Mesenchymal stem cell (in vitro differentiated cells and primary cell): ENCODE measurements around the gene TP73.

Experiments used
- DNase-seq: peaks from one replicate; pipeline ENCODE4 v3.0.0-alpha.2; 2013
- H2AFZ ChIP-seq: one replicate; pipeline ENCODE4 v1.6.1; 2013; ENCODE audit warnings: low read depth, mild to moderate bottlenecking, control low read depth, inconsistent platforms, low read length, moderate library complexity
- H2AK5ac ChIP-seq: 2 replicates; pipeline ENCODE4 v1.6.1; 2013; ENCODE audit warnings: low read length, moderate library complexity, mild to moderate bottlenecking, inconsistent platforms; ENCODE audit not compliant: severe bottlenecking
- H2BK120ac ChIP-seq: one replicate; pipeline ENCODE4 v1.6.1; 2013; ENCODE audit warnings: low read depth, mild to moderate bottlenecking, inconsistent platforms, low read length, moderate library complexity
- H2BK12ac ChIP-seq, 2 experiments: one replicate each; pipeline ENCODE4 v1.6.1; 2013; ENCODE audit warnings: inconsistent platforms in 2 of 2, low read length in 2 of 2, mild to moderate bottlenecking in 2 of 2, moderate library complexity in 2 of 2, control low read depth in 1 of 2
- H2BK15ac ChIP-seq: one replicate; pipeline ENCODE4 v1.6.1; 2013; ENCODE audit warnings: mild to moderate bottlenecking, low read depth, inconsistent platforms; ENCODE audit not compliant: poor library complexity, severe bottlenecking
- H2BK5ac ChIP-seq: 2 replicates; pipeline ENCODE4 v1.6.1; 2013; ENCODE audit warnings: low read depth, mild to moderate bottlenecking, low read length, control low read depth, inconsistent platforms; ENCODE audit not compliant: poor library complexity, severe bottlenecking
- H3K14ac ChIP-seq, 2 experiments: one replicate each; pipeline ENCODE4 v1.6.1; 2013; ENCODE audit warnings: inconsistent platforms in 2 of 2, low read length in 2 of 2, control low read depth in 1 of 2, mild to moderate bottlenecking in 1 of 2, moderate library complexity in 1 of 2
- H3K18ac ChIP-seq, 2 experiments: one replicate each; pipeline ENCODE4 v1.6.1; 2013; ENCODE audit warnings: inconsistent platforms in 2 of 2, low read length in 2 of 2, control low read depth in 1 of 2, low read depth in 1 of 2, mild to moderate bottlenecking in 1 of 2
- H3K23ac ChIP-seq, 2 experiments: one replicate each; pipeline ENCODE4 v1.6.1; 2013; ENCODE audit warnings: inconsistent platforms in 2 of 2, low read length in 2 of 2, mild to moderate bottlenecking in 2 of 2, moderate library complexity in 2 of 2, control low read depth in 1 of 2
- H3K27ac ChIP-seq: 2 replicates; pipeline ENCODE4 v1.5.1; 2013; ENCODE audit warnings: mild to moderate bottlenecking, moderate library complexity, low read length, control low read depth, inconsistent platforms; ENCODE audit not compliant: poor library complexity, severe bottlenecking
- H3K27me3 ChIP-seq, 2 experiments: 2 replicates each; pipeline versions ENCODE4 v1.6.1 to v1.7.0; 2013; ENCODE audit warnings: low read length in 2 of 2, mild to moderate bottlenecking in 2 of 2, moderate library complexity in 2 of 2, control low read depth in 1 of 2, inconsistent platforms in 1 of 2; ENCODE audit not compliant: control insufficient read depth in 1 of 2, insufficient read depth in 1 of 2
- H3K36me3 ChIP-seq, 2 experiments: 2 replicates each; pipeline versions ENCODE4 v1.6.1 to v1.7.0; 2013; ENCODE audit warnings: low read length in 2 of 2, control low read depth in 1 of 2, inconsistent platforms in 1 of 2, low read depth in 1 of 2, mild to moderate bottlenecking in 1 of 2; ENCODE audit not compliant: insufficient read depth in 2 of 2, control insufficient read depth in 1 of 2
- H3K4ac ChIP-seq, 2 experiments: one replicate each; pipeline ENCODE4 v1.6.1; 2013; ENCODE audit warnings: inconsistent platforms in 2 of 2, low read length in 2 of 2, mild to moderate bottlenecking in 2 of 2, moderate library complexity in 2 of 2, control low read depth in 1 of 2, low read depth in 1 of 2
- H3K4me1 ChIP-seq: 2 replicates; pipeline ENCODE4 v1.6.1; 2013; ENCODE audit warnings: low read depth, low read length, control low read depth; ENCODE audit not compliant: control insufficient read depth, insufficient read depth
- H3K4me2 ChIP-seq: 2 replicates; pipeline ENCODE4 v1.6.1; 2013; ENCODE audit warnings: low read length, mild to moderate bottlenecking, inconsistent platforms; ENCODE audit not compliant: poor library complexity, severe bottlenecking
- H3K4me3 ChIP-seq, 2 experiments: 2 replicates each; pipeline versions ENCODE4 v1.5.1 to v1.7.0; 2013; ENCODE audit warnings: low read length in 2 of 2, mild to moderate bottlenecking in 2 of 2, control low read depth in 1 of 2, low read depth in 1 of 2; ENCODE audit not compliant: insufficient read depth in 1 of 2
- H3K79me1 ChIP-seq: replicated peaks from 2 replicates; pipeline ENCODE4 v1.6.1; 2013; ENCODE audit warnings: mild to moderate bottlenecking, control low read depth, low read length, inconsistent platforms; ENCODE audit not compliant: poor library complexity, severe bottlenecking
- H3K9ac ChIP-seq: 2 replicates; pipeline ENCODE4 v1.7.0; 2013; ENCODE audit warnings: mild to moderate bottlenecking, low read length, moderate library complexity
- H3K9me3 ChIP-seq: 2 replicates; pipeline ENCODE4 v1.7.0; 2013; ENCODE audit warnings: mild to moderate bottlenecking, low read length; ENCODE audit not compliant: control insufficient read depth
- H4K8ac ChIP-seq: one replicate; pipeline ENCODE4 v1.6.1; 2013; ENCODE audit warnings: inconsistent platforms, mild to moderate bottlenecking, low read length, moderate library complexity
- H4K91ac ChIP-seq: one replicate; pipeline ENCODE4 v1.6.1; 2013; ENCODE audit warnings: mild to moderate bottlenecking, low read length, inconsistent platforms
- WGBS: methylation state at CpG from one replicate; pipeline ENCODE4 v1.1.7; 2013; ENCODE audit warnings: mixed read lengths; 5-methylcytosine and 5-hydroxymethylcytosine counted together

The TP73 gene

GRCh38 chr1:3670823-3671265 lies 18.5 kb downstream of the TP73 start:
- H3K23ac ChIP-seq, result no peak overlapping the region
- H4K91ac ChIP-seq, result no peak overlapping the region
- H3K4me3 ChIP-seq, result no peak overlapping the region
- peaks cover 39% of the 10 kb centered on the region for H3K4me1 ChIP-seq
- H3K9me3 ChIP-seq, result no peaks in the 10 kb centered on the region
- H3K9ac ChIP-seq, result no peak overlapping the region
- no peak overlapping the region for H2BK12ac ChIP-seq
- H2AFZ ChIP-seq, result no peak overlapping the region
- no peak overlapping the region for H3K27ac ChIP-seq
- H3K79me1 ChIP-seq, result no peaks in the 10 kb centered on the region
- no peak overlapping the region for H3K18ac ChIP-seq
- peaks cover 37 to 70% of the 10 kb centered on the region in 2 experiments for H3K27me3 ChIP-seq
- no peak overlapping the region for H3K4ac ChIP-seq
- no peak overlapping the region for H2BK120ac ChIP-seq
- DNase-seq, result no peak
- H3K36me3 ChIP-seq, result no peaks in the 10 kb centered on the region
- no peak overlapping the region for H4K8ac ChIP-seq
- H2BK5ac ChIP-seq, result no peak overlapping the region
- H2BK15ac ChIP-seq, result no peak overlapping the region
- H2AK5ac ChIP-seq, result no peak overlapping the region
- WGBS, result 88% methylated on average over 15 of the region's 15 CpGs
- H3K4me2 ChIP-seq, result no peak overlapping the region
- no peak overlapping the region for H3K14ac ChIP-seq

DNA sequence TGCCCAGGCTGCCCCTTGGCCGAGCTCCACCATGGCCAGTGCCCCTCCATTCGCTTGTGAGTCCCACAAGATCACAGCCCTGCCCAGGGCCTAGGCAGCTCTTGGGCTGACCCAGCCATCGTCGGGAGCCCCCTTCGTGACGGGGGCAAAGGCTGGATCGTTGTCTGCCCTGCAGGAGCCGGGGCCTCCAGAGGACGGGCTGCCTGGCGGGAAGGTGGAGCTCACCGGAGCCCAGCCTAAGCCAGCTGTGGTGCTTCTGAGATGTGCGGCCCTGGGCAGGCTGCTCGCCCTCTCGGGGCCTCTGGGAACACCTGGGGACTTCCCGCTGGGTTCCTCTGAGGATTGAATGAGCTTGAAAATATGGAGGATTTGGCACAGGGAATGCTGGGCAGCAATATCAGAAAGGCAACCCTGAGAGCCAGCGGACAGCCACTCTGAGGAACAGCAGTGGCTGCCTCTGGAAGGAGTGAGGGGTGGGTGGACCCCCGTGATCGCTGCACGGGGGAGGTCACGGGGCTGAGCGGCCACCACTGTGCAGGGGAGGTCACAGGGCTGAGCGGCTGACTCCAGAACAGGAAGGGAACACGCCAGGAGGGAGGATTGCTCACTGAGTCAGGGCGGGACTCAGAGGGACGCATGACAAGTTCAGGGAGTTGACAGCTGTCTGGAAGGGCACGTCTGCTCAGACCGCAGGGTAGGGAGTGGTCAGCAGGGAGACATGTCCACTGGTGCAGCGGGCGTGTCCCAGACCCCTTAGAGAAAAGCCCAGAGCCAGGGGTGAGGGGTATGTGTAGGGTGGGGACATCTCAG lies 19.3 kb downstream of the TP73 start:
- H2AFZ ChIP-seq, result no peak overlapping the region
- no peak overlapping the region for H3K4me3 ChIP-seq
- H4K8ac ChIP-seq, result no peak overlapping the region
- H3K14ac ChIP-seq, result no peak overlapping the region
- no peaks in the 10 kb centered on the region for H3K36me3 ChIP-seq
- H3K27ac ChIP-seq, result no peak overlapping the region
- no peaks in the 10 kb centered on the region for H3K79me1 ChIP-seq
- WGBS, result 67% methylated on average over 29 of the region's 29 CpGs
- H3K9me3 ChIP-seq, result no peaks in the 10 kb centered on the region
- H3K23ac ChIP-seq, result no peak overlapping the region
- peaks cover 42 to 73% of the 10 kb centered on the region in 2 experiments for H3K27me3 ChIP-seq
- peak overlapping the region; percentile 31 for H3K4me2 ChIP-seq
- DNase-seq, result no peak
- peaks cover 39% of the 10 kb centered on the region for H3K4me1 ChIP-seq
- H2AK5ac ChIP-seq, result no peak overlapping the region
- H3K18ac ChIP-seq, result no peak overlapping the region
- no peak overlapping the region for H2BK15ac ChIP-seq
- H2BK120ac ChIP-seq, result no peak overlapping the region
- H3K4ac ChIP-seq, result no peak overlapping the region
- H2BK12ac ChIP-seq, result no peak overlapping the region
- H4K91ac ChIP-seq, result no peak overlapping the region
- no peak overlapping the region for H3K9ac ChIP-seq
- H2BK5ac ChIP-seq, result no peak overlapping the region

GRCh38 chr1:3672231-3672970 lies 20.1 kb downstream of the TP73 start:
- H3K4me1 ChIP-seq, result peaks cover 43% of the 10 kb centered on the region
- peaks cover 42 to 72% of the 10 kb centered on the region in 2 experiments for H3K27me3 ChIP-seq
- no peak for DNase-seq
- no peak overlapping the region for H2BK15ac ChIP-seq
- H3K14ac ChIP-seq, result no peak overlapping the region
- H3K23ac ChIP-seq, result no peak overlapping the region
- H3K4me2 ChIP-seq, result no peak overlapping the region
- H3K9ac ChIP-seq, result no peak overlapping the region
- H3K4ac ChIP-seq, result no peak overlapping the region
- H4K8ac ChIP-seq, result no peak overlapping the region
- WGBS, result 84% methylated on average over 20 of the region's 21 CpGs
- H2AK5ac ChIP-seq, result no peak overlapping the region
- no peak overlapping the region for H2AFZ ChIP-seq
- no peak overlapping the region for H3K18ac ChIP-seq
- H3K9me3 ChIP-seq, result no peaks in the 10 kb centered on the region
- H2BK5ac ChIP-seq, result no peak overlapping the region
- no peaks in the 10 kb centered on the region for H3K79me1 ChIP-seq
- no peak overlapping the region for H3K4me3 ChIP-seq
- H2BK120ac ChIP-seq, result no peak overlapping the region
- H2BK12ac ChIP-seq, result no peak overlapping the region
- H4K91ac ChIP-seq, result no peak overlapping the region
- no peak overlapping the region for H3K27ac ChIP-seq
- H3K36me3 ChIP-seq, result no peaks in the 10 kb centered on the region

DNA sequence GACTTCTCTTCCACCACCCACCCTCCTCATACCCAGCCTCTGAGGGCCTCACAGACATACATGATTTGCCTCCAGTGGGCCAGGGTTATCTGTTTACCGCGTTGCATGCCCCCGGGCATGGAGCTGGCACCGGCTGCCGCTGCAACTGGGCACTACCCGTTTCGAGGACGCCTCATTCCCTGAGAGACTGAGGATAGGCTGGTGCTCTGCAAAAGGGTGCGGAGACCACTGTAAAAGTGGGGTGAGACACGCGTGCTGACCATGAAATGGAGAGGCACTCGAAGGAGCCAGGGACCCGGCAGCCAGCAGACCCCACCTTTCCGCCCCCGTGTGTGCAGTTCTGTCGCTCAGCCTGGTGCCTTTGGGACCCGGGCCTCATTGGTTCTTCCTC lies 20.6 kb downstream of the TP73 start:
- Histone ChIP-seq H4K91ac (no peak overlapping the region), H3K4me1 (peaks cover 43% of the 10 kb centered on the region), H3K4me2 (no peak overlapping the region), H2BK120ac (no peak overlapping the region), H2BK12ac (no peak overlapping the region), H3K9me3 (no peaks in the 10 kb centered on the region), H3K4ac (no peak overlapping the region), H3K9ac (no peak overlapping the region), H3K27ac (no peak overlapping the region), H2BK5ac (no peak overlapping the region), H3K36me3 (no peaks in the 10 kb centered on the region), H3K4me3 (no peak overlapping the region), H2AFZ (no peak overlapping the region), H4K8ac (no peak overlapping the region), H3K14ac (no peak overlapping the region), H2AK5ac (no peak overlapping the region), H2BK15ac (no peak overlapping the region), H3K27me3 (peaks cover 42 to 69% of the 10 kb centered on the region in 2 experiments), H3K23ac (no peak overlapping the region), H3K18ac (no peak overlapping the region), H3K79me1 (no peaks in the 10 kb centered on the region)
- 90% methylated on average over 17 of the region's 17 CpGs for WGBS
- no peak for DNase-seq
